Neural cell (in vitro differentiated cells): Measurements from ENCODE around the gene MYRIP. TPM values are rescaled to one million over a fixed set of nuclear protein-coding genes. Genes with fewer than 3 reads are reported as not detected.

Experiments used
- H2AFZ ChIP-seq: fragments of 200-600, 300-800 bp; sonication (generic), shearing (Covaris generic); 2 replicates; pipeline ENCODE4 v1.6.0; 2014; ENCODE audit warnings: low read depth, mild to moderate bottlenecking, antibody characterized with exemption, low read length, moderate library complexity
- H3F3A ChIP-seq: fragments of 200-600 bp; shearing (Covaris generic); 2 replicates; pipeline ENCODE4 v1.6.1; 2016; ENCODE audit warnings: mild to moderate bottlenecking, moderate library complexity, mixed read lengths, antibody characterized with exemption, low read length; ENCODE audit not compliant: insufficient read depth, poor library complexity, severe bottlenecking
- H3K27ac ChIP-seq: fragments of 200-600, 300-800 bp; sonication (generic), shearing (Covaris generic); 2 replicates; pipeline ENCODE4 v1.5.1; 2014; ENCODE audit warnings: mild to moderate bottlenecking, low read length, moderate library complexity
- H3K27me3 ChIP-seq: fragments of 300-800, 200-600 bp; sonication (generic), shearing (Covaris generic); 2 replicates; pipeline ENCODE4 v1.6.0; 2014; ENCODE audit warnings: mild to moderate bottlenecking, low read depth, low read length, moderate library complexity; ENCODE audit not compliant: insufficient read depth
- H3K36me3 ChIP-seq: fragments of 300-800, 200-600 bp; sonication (generic), shearing (Covaris generic); 2 replicates; pipeline ENCODE4 v1.5.1; 2014; ENCODE audit warnings: mild to moderate bottlenecking, antibody characterized with exemption, low read length, moderate library complexity; ENCODE audit not compliant: insufficient read depth
- H3K4me2 ChIP-seq: fragments of 300-800, 200-600 bp; sonication (generic), shearing (Covaris generic); 2 replicates; pipeline ENCODE4 v1.6.0; 2014; ENCODE audit warnings: mild to moderate bottlenecking, low read length
- H3K4me3 ChIP-seq: fragments of 300-800, 200-600 bp; sonication (generic), shearing (Covaris generic); 2 replicates; pipeline ENCODE4 v1.5.1; 2014; ENCODE audit warnings: mild to moderate bottlenecking, low read length, moderate library complexity
- H3K79me2 ChIP-seq: fragments of 200-600 bp; shearing (Covaris generic); replicated peaks from 2 replicates; pipeline ENCODE4 v1.6.0; 2014; ENCODE audit warnings: mild to moderate bottlenecking, low read length, moderate library complexity; ENCODE audit not compliant: insufficient read depth
- H3K9ac ChIP-seq: fragments of 300-800, 200-600 bp; sonication (generic), shearing (Covaris generic); 2 replicates; pipeline ENCODE4 v1.6.1; 2016; ENCODE audit warnings: mild to moderate bottlenecking, low read length, mixed read lengths
- H3K9me2 ChIP-seq: fragments of 200-600 bp; shearing (Covaris generic); 2 replicates; pipeline ENCODE4 v1.6.1; 2016; ENCODE audit warnings: mild to moderate bottlenecking, low read length, mixed read lengths; ENCODE audit not compliant: insufficient read depth
- H3K9me3 ChIP-seq: fragments of 200-600, 300-800 bp; sonication (generic), shearing (Covaris generic); 2 replicates; pipeline ENCODE4 v1.6.1; 2016; ENCODE audit warnings: mild to moderate bottlenecking, mixed run types, low read length, moderate library complexity, mixed read lengths
- H4K20me1 ChIP-seq: fragments of 200-600 bp; shearing (Covaris generic); 2 replicates; pipeline ENCODE4 v1.6.1; 2016; ENCODE audit warnings: mild to moderate bottlenecking, mixed run types; ENCODE audit not compliant: insufficient read depth
- EP300 ChIP-seq: fragments of 450-650 bp; conservative IDR thresholded peaks from 2 replicates; pipeline ENCODE4 v1.6.1; 2014; ENCODE audit warnings: antibody characterized with exemption, mild to moderate bottlenecking, moderate library complexity; ENCODE audit not compliant: poor library complexity, severe bottlenecking
- EZH2 ChIP-seq: fragments of 200-600, 300-800 bp; shearing (Covaris generic), sonication (generic); IDR thresholded peaks from 2 replicates; pipeline ENCODE4 v1.6.1; 2014; ENCODE audit warnings: antibody characterized with exemption, low read length, borderline replicate concordance, mild to moderate bottlenecking; ENCODE audit not compliant: insufficient read depth, poor library complexity, severe bottlenecking
- MXI1 ChIP-seq: fragments of 450-650 bp; conservative IDR thresholded peaks from 2 replicates; pipeline ENCODE4 v1.6.1; 2014; ENCODE audit warnings: antibody characterized with exemption, mild to moderate bottlenecking; ENCODE audit not compliant: poor library complexity, severe bottlenecking
- POLR2AphosphoS5 ChIP-seq: IDR thresholded peaks from 2 replicates; pipeline ENCODE4 v1.6.1; 2012
- RAD21 ChIP-seq: fragments of 450-650 bp; conservative IDR thresholded peaks from 2 replicates; pipeline ENCODE4 v1.6.1; 2014; ENCODE audit warnings: antibody characterized with exemption, mild to moderate bottlenecking, moderate library complexity
- SMC3 ChIP-seq: fragments of 450-650 bp; conservative IDR thresholded peaks from 2 replicates; pipeline ENCODE4 v1.6.1; 2014; ENCODE audit warnings: antibody characterized with exemption, mild to moderate bottlenecking, moderate library complexity; ENCODE audit not compliant: poor library complexity
- TAF1 ChIP-seq: IDR thresholded peaks from 2 replicates; pipeline ENCODE4 v1.6.1; 2012; ENCODE audit warnings: low read depth
- polyA plus RNA-seq: library from polyadenylated mRNA; depleted of rRNA; stranded (reverse); fragments of >200 nt; gene quantifications from 2 replicates; pipeline ENCODE4 v1.2.3, GENCODE V29; 2014
- TF ChIP-seq, protein P1 (sequence below): IDR thresholded peaks from 2 replicates; pipeline ENCODE4 v1.6.1; 2012; ENCODE audit warnings: borderline replicate concordance
- TF ChIP-seq, protein P2 (sequence below): fragments of 450-650 bp; IDR thresholded peaks from 2 replicates; pipeline ENCODE4 v1.5.1; 2014; ENCODE audit warnings: antibody characterized with exemption, mild to moderate bottlenecking, moderate library complexity; ENCODE audit not compliant: poor library complexity, severe bottlenecking

The MYRIP gene
- polyA plus RNA-seq, 1 donor from 2014 or later: 0.76 TPM

DNA sequence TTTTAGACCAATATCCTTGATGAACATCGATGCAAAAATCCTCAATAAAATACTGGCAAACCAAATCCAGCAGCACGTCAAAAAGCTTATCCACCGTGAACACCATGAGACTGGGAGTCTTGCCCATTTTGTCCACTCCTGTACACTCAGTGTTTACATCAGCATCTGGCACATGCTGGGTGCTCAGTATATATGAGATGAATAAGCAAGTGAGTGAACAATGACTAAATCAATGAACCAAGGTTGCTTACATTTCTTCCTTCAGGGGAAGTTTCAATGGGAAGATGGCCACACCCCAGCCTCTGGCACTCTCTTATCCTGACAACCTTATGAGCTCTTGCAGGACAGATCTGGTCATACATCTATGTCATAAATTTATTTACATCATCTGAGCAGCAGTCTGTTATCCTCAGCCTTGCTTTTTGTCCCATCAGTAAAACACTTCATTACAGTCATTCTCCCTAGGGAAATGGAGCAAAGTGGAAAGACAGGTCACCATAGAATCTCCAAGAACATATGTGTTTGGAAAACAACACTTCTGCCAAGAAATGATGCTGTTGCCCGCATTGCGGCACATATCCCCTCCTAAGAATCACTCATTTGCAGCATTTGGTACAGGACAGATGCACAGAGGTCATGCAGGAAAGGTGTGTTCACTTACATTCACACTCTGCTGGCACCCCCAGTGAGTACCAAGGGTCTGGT is 328.3 kb downstream of the MYRIP start:
- no peaks in the 10 kb centered on the region for H3F3A ChIP-seq
- H3K27me3 ChIP-seq: no peaks in the 10 kb centered on the region
- H3K4me3 ChIP-seq: no peak overlapping the region
- no peak overlapping the region for H3K9ac ChIP-seq
- no peaks in the 10 kb centered on the region for H3K79me2 ChIP-seq
- H2AFZ ChIP-seq: no peak overlapping the region
- no peaks in the 10 kb centered on the region for H3K9me2 ChIP-seq
- H3K9me3 ChIP-seq: no peaks in the 10 kb centered on the region
- no peak overlapping the region for H3K4me2 ChIP-seq
- no peaks in the 10 kb centered on the region for H4K20me1 ChIP-seq
- no peaks in the 10 kb centered on the region for H3K36me3 ChIP-seq
- no peak for TF ChIP-seq RAD21
- no peak for TF ChIP-seq SMC3
- no peak for TF ChIP-seq EP300
- H3K27ac ChIP-seq: no peak overlapping the region

DNA sequence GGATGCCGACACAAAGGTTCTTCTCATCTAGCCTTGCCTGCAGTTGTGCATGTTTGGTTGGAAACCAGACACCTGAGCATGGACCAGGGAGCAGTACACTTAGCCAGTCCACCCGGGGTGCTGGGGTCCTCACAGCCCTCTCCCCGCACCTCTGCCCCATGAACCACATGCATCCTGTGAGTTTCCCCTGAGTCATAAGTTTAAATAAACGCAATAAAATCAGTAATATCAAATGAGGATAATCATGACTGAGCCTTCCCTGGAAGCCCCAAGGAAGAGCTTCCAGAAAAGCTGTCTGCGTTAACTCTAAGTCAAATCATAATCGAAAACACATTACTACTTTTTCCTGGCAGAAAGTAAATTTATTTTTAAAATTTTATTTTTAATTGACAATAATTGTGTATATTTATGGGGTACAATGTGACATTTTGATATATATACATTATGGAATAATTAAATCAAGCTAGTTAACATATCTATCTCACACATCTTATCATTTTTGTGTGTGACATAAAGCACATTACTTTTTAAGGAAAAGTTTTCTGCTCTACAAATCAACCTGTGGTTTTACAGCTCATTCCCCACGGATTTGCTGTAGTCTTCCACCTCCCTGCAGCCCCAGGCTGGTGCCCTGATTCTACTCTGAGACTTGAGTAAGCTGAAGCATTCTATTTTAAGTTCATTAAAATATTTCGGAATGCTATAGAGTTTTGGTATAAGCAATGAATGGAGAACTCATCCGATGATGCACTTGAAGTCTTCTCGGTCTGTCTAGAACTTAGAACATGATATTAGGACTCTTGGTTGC is 334.1 kb downstream of the MYRIP start:
- Histone ChIP-seq H4K20me1 (no peaks in the 10 kb centered on the region), H3K79me2 (no peaks in the 10 kb centered on the region), H3K4me2 (no peak overlapping the region), H3K4me3 (no peak overlapping the region), H3K9ac (no peak overlapping the region), H3K9me3 (no peaks in the 10 kb centered on the region), H3K9me2 (no peaks in the 10 kb centered on the region), H3K27me3 (no peaks in the 10 kb centered on the region), H2AFZ (no peak overlapping the region), H3K27ac (no peak overlapping the region), H3K36me3 (no peaks in the 10 kb centered on the region), H3F3A (no peaks in the 10 kb centered on the region)
- no peak for TF ChIP-seq RAD21
- TF ChIP-seq EZH2: no peak
- TF ChIP-seq, protein P1, sequence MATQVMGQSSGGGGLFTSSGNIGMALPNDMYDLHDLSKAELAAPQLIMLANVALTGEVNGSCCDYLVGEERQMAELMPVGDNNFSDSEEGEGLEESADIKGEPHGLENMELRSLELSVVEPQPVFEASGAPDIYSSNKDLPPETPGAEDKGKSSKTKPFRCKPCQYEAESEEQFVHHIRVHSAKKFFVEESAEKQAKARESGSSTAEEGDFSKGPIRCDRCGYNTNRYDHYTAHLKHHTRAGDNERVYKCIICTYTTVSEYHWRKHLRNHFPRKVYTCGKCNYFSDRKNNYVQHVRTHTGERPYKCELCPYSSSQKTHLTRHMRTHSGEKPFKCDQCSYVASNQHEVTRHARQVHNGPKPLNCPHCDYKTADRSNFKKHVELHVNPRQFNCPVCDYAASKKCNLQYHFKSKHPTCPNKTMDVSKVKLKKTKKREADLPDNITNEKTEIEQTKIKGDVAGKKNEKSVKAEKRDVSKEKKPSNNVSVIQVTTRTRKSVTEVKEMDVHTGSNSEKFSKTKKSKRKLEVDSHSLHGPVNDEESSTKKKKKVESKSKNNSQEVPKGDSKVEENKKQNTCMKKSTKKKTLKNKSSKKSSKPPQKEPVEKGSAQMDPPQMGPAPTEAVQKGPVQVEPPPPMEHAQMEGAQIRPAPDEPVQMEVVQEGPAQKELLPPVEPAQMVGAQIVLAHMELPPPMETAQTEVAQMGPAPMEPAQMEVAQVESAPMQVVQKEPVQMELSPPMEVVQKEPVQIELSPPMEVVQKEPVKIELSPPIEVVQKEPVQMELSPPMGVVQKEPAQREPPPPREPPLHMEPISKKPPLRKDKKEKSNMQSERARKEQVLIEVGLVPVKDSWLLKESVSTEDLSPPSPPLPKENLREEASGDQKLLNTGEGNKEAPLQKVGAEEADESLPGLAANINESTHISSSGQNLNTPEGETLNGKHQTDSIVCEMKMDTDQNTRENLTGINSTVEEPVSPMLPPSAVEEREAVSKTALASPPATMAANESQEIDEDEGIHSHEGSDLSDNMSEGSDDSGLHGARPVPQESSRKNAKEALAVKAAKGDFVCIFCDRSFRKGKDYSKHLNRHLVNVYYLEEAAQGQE: no peak
- TF ChIP-seq, protein P2, sequence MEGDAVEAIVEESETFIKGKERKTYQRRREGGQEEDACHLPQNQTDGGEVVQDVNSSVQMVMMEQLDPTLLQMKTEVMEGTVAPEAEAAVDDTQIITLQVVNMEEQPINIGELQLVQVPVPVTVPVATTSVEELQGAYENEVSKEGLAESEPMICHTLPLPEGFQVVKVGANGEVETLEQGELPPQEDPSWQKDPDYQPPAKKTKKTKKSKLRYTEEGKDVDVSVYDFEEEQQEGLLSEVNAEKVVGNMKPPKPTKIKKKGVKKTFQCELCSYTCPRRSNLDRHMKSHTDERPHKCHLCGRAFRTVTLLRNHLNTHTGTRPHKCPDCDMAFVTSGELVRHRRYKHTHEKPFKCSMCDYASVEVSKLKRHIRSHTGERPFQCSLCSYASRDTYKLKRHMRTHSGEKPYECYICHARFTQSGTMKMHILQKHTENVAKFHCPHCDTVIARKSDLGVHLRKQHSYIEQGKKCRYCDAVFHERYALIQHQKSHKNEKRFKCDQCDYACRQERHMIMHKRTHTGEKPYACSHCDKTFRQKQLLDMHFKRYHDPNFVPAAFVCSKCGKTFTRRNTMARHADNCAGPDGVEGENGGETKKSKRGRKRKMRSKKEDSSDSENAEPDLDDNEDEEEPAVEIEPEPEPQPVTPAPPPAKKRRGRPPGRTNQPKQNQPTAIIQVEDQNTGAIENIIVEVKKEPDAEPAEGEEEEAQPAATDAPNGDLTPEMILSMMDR: no peak
- no peak for TF ChIP-seq TAF1
- no peak for TF ChIP-seq EP300
- no peak for TF ChIP-seq MXI1
- no peak for TF ChIP-seq POLR2AphosphoS5
- TF ChIP-seq SMC3: no peak
